Right lobe of liver (tissue), 6 donors: ENCODE results near the gene IGDCC3. TPM values are rescaled to one million over a fixed set of nuclear protein-coding genes. Genes with fewer than 3 reads are reported as not detected.
A peak's percentile ranks its signal among the peaks of the same experiment; 100 is the strongest.

ENCODE experiments used
- ATAC-seq, 4 donors: fragments of 200-7000 bp; cut with Tn5 transposase; one replicate each; pipeline ENCODE4 v1.9.1; 2020; ENCODE audit warnings: mild to moderate bottlenecking in 4 of 4, moderate library complexity in 4 of 4
- DNase-seq, 3 donors: peaks; one replicate each; pipeline ENCODE4 v3.0.0-alpha.2; 2020
- H3K27ac ChIP-seq, 3 donors: fragments of 200-600 bp; one replicate each; pipeline ENCODE4 v1.8.0; 2022
- H3K27me3 ChIP-seq, 2 donors: fragments of 200-600 bp; one replicate each; pipeline ENCODE4 v1.8.0; 2022
- H3K36me3 ChIP-seq, 4 donors: fragments of 200-600 bp; sonication (generic) in 1 of 4; one replicate each; pipeline versions ENCODE4 v1.5.1 to v1.8.0; 2017 to 2022; ENCODE audit warnings: control low read depth in 1 of 4
- H3K4me1 ChIP-seq, 4 donors: fragments of 200-600 bp; sonication (generic) in 1 of 4; one replicate each; pipeline versions ENCODE4 v1.5.1 to v1.8.0; 2017 to 2022; ENCODE audit warnings: control low read depth in 1 of 4
- H3K4me3 ChIP-seq, 3 donors: fragments of 200-600 bp; one replicate each; pipeline ENCODE4 v1.8.0; 2022
- H3K9me3 ChIP-seq, 4 donors: fragments of 200-600 bp; sonication (generic) in 1 of 4; one replicate each; pipeline versions ENCODE4 v1.5.1 to v1.8.0; 2017 to 2022; ENCODE audit warnings: control low read depth in 1 of 4
- CTCF ChIP-seq, 4 donors: fragments of 200-600 bp in 3 of 4; fragments of 450-650 bp in 1 of 4; IDR thresholded peaks; one replicate each; pipeline versions ENCODE4 v1.5.1 to v1.8.0; 2016 to 2022; ENCODE audit warnings: antibody characterized with exemption in 4 of 4, mild to moderate bottlenecking in 2 of 4
- POLR2A ChIP-seq: fragments of 450-650 bp; IDR thresholded peaks from one replicate; pipeline ENCODE4 v1.6.1; 2017; ENCODE audit warnings: antibody characterized with exemption, mild to moderate bottlenecking
- WGBS: methylation state at CpG from one replicate; pipeline ENCODE4 v1.1.6; 2018; ENCODE audit warnings: low coverage, low lambda C conversion rate; ENCODE audit not compliant: insufficient coverage; ENCODE audit errors: missing lambda C conversion rate; 5-methylcytosine and 5-hydroxymethylcytosine counted together
- intact Hi-C, 2 donors: fragments of 100-400 bp; cut with DNase I; formaldehyde crosslinking; loops; one replicate each; pipeline versions ENCODE4 v1.11.2 to v1.14.1; 2022
- total RNA-seq, 6 experiments: library from RNA; depleted of rRNA in 2 of 6; stranded (reverse); fragments of >200 nt in 2 of 6; fragmentation: NEBNext Ultra II Directional in 3 of 6; extraction: Animal tissue kit (Norgen Biotek cat#: 25700) in 3 of 6; gene quantifications; one replicate each; pipeline versions ENCODE4 v1.1.0 to v1.2.4, GENCODE V29; 2016 to 2023
- donor health status: DM: no; HTN: yes; CAD: no.
- donor health status: DM: no; HTN: no; CAD: no.
- donor health status: DM: no; HTN: no; CAD: no.
- donor health status: DM: no; HTN: yes; CAD: no.
- donor health status: DM: no; HTN: yes; CAD: no.

Gene IGDCC3
- total RNA-seq, 6 experiments from 2014 or later, result not detected

- H3K9me3 ChIP-seq, result no peaks in the 10 kb centered on the region
- no peak overlapping the region for H3K27ac ChIP-seq
- ATAC-seq, result no peak
- H3K4me1 ChIP-seq, result no peaks in the 10 kb centered on the region
- TF ChIP-seq CTCF (IDR thresholded peaks at IDR 0.05), result no peak
- TF ChIP-seq POLR2A, result no peak
- H3K36me3 ChIP-seq, result no peaks in the 10 kb centered on the region
- DNase-seq, result peak in 1 of 3 donors; percentile 15
- intact Hi-C loops, result no loop called here
- no peaks in the 10 kb centered on the region for H3K27me3 ChIP-seq
- 63% methylated on average over 11 of the region's 12 CpGs for WGBS
- H3K4me3 ChIP-seq, result no peak overlapping the region
Measured at GRCh38 chr15:65327651-65328393, 50.0 kb downstream of the IGDCC3 start.

- WGBS, result 60% methylated on average over 2 of the region's 2 CpGs
- DNase-seq, result no peak
- TF ChIP-seq CTCF (IDR thresholded peaks at IDR 0.05), result no peak
Measured at GRCh38 chr15:65326818-65327217, 51.0 kb downstream of the IGDCC3 start.

GRCh38 chr15:65326117-65326526, 51.7 kb downstream of the IGDCC3 start:
- no peaks in the 10 kb centered on the region for H3K36me3 ChIP-seq
- DNase-seq, result peak in 1 of 3 donors; percentile 44
- no peak overlapping the region for H3K27ac ChIP-seq
- H3K4me3 ChIP-seq, result no peak overlapping the region
- H3K4me1 ChIP-seq, result no peaks in the 10 kb centered on the region
- intact Hi-C loops, result no loop called here
- no peaks in the 10 kb centered on the region for H3K27me3 ChIP-seq
- H3K9me3 ChIP-seq, result no peaks in the 10 kb centered on the region
- TF ChIP-seq CTCF (IDR thresholded peaks at IDR 0.05) (no peak), POLR2A (no peak)
- 20% methylated on average over 1 of the region's 12 CpGs for WGBS
- ATAC-seq, result peak; percentile 57 to 75 (median 70)

More at GRCh38 chr15:65326818-65327217, 51.0 kb downstream of the IGDCC3 start:
- Histone ChIP-seq H3K27me3 (no peaks in the 10 kb centered on the region), H3K27ac (no peak overlapping the region), H3K9me3 (no peaks in the 10 kb centered on the region), H3K4me1 (no peaks in the 10 kb centered on the region), H3K4me3 (no peak overlapping the region), H3K36me3 (no peaks in the 10 kb centered on the region)
- no peak for ATAC-seq
- intact Hi-C loops, result no loop called here

GRCh38 chr15:65323071-65323511, 54.7 kb downstream of the IGDCC3 start:
- H3K9me3 ChIP-seq, result no peaks in the 10 kb centered on the region
- H3K27me3 ChIP-seq, result no peaks in the 10 kb centered on the region
- H3K4me3 ChIP-seq, result no peak overlapping the region
- no peaks in the 10 kb centered on the region for H3K4me1 ChIP-seq
- WGBS, result 5% methylated on average over 5 of the region's 9 CpGs
- DNase-seq, result peak in 1 of 3 donors; percentile 56
- intact Hi-C loops, result loop anchor here (5.0 kb wide), 1 partner anchor 64 kb away; no protein-coding TSS in a partner anchor
- H3K36me3 ChIP-seq, result no peaks in the 10 kb centered on the region
- H3K27ac ChIP-seq, result no peak overlapping the region
- TF ChIP-seq POLR2A, result no peak
- TF ChIP-seq CTCF (IDR thresholded peaks at IDR 0.05), result no peak
- ATAC-seq, result peak in 3 of 4 donors; percentile 26 to 57 (median 33)
